ENCODE data around the gene ZNF808.
A peak's percentile ranks its signal among the peaks of the same experiment; 100 is the strongest.
"Not testable (repeated sequence)": the region's sequence is repeated elsewhere in the genome, so short reads cannot be mapped to it uniquely, and the experiment has no call there.

Gene ZNF808

GRCh38 chr19:52535385-52535770 is 7.9 kb downstream of the ZNF808 start:
- H3K9ac ChIP-seq (ENCODE audit: low read depth in 1 of 2, low read length in 2 of 2): peak overlapping the region in 1 of 2 donors; percentile 38
- peak overlapping the region; percentile 60 to 69 for H3K4me3 ChIP-seq (ENCODE audit: low read length in 2 of 2)
- not testable (repeated sequence) for H3K27me3 ChIP-seq (ENCODE audit: control insufficient read depth in 2 of 2, insufficient read depth in 2 of 2, low read length in 2 of 2); H3K27ac ChIP-seq (ENCODE audit: low read depth in 2 of 2, low read length in 2 of 2); H3K9me3 ChIP-seq (ENCODE audit: control insufficient read depth in 2 of 2, low read length in 2 of 2); H3K4me1 ChIP-seq (ENCODE audit: control insufficient read depth in 2 of 2, insufficient read depth in 2 of 2, low read length in 2 of 2)
- H3K36me3 ChIP-seq (ENCODE audit: control insufficient read depth in 2 of 2, insufficient read depth in 2 of 2, low read length in 2 of 2): peaks cover 11 to 22% of the 10 kb centered on the region in 2 donors

DNA sequence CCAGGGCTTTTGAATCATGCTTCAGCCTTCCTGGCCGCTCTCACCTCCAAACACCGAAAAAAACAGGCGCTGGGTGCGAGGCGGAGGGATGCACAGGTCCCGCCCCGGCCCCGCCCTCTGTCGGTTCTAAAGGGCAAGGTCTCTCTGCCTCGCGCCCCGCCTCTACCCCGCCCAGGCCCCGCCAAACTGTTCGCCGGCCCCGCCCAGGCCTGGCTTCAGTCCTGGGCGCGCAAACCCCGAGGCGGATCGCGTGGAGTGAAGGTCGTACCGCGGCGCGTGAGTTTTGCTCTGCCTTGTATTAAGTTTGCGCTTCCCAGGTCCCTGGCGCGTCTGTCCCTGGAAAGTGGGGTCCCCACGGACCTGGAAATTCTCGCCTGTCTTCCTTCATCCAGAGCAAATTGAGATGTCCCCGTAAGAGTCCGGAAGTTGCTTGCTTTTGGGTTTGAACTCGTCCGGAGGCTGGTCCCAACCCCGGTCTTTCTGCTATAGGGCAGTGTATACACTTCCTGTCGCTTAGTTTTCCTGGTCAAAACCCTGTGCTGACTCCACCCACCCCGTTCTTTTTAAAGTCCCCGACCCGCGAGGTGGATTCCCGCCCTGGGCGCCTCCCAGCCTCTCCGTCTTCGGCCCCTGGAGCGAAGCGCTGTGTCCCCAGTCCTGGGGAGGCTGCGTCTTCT is 8.4 kb downstream of the ZNF808 start:
- H3K9me3 ChIP-seq (ENCODE audit: control insufficient read depth in 2 of 2, low read length in 2 of 2): peaks cover 0 to 6% of the 10 kb centered on the region in 2 donors
- peaks cover 8 to 22% of the 10 kb centered on the region in 2 donors for H3K36me3 ChIP-seq (ENCODE audit: control insufficient read depth in 2 of 2, insufficient read depth in 2 of 2, low read length in 2 of 2)
- H3K27me3 ChIP-seq (ENCODE audit: control insufficient read depth in 2 of 2, insufficient read depth in 2 of 2, low read length in 2 of 2): no peaks in the 10 kb centered on the region
- H3K27ac ChIP-seq (ENCODE audit: low read depth in 2 of 2, low read length in 2 of 2): peak overlapping the region; percentile 52 to 66
- H3K4me1 ChIP-seq (ENCODE audit: control insufficient read depth in 2 of 2, insufficient read depth in 2 of 2, low read length in 2 of 2): no peaks in the 10 kb centered on the region
- H3K9ac ChIP-seq (ENCODE audit: low read depth in 1 of 2, low read length in 2 of 2): peak overlapping the region in 1 of 2 donors; percentile 38
- H3K4me3 ChIP-seq (ENCODE audit: low read length in 2 of 2): peak overlapping the region; percentile 68 to 79

GRCh38 chr19:52536448-52536800 is 9.0 kb downstream of the ZNF808 start:
- Histone ChIP-seq H3K9ac (ENCODE audit: low read depth in 1 of 2, low read length in 2 of 2) (peak overlapping the region in 1 of 2 donors; percentile 33), H3K4me1 (ENCODE audit: control insufficient read depth in 2 of 2, insufficient read depth in 2 of 2, low read length in 2 of 2) (no peaks in the 10 kb centered on the region), H3K9me3 (ENCODE audit: control insufficient read depth in 2 of 2, low read length in 2 of 2) (peaks cover 0 to 6% of the 10 kb centered on the region in 2 donors), H3K27ac (ENCODE audit: low read depth in 2 of 2, low read length in 2 of 2) (peak overlapping the region; percentile 16 to 66), H3K4me3 (ENCODE audit: low read length in 2 of 2) (peak overlapping the region; percentile 68 to 79), H3K36me3 (ENCODE audit: control insufficient read depth in 2 of 2, insufficient read depth in 2 of 2, low read length in 2 of 2) (peaks cover 7 to 24% of the 10 kb centered on the region in 2 donors), H3K27me3 (ENCODE audit: control insufficient read depth in 2 of 2, insufficient read depth in 2 of 2, low read length in 2 of 2) (no peaks in the 10 kb centered on the region)

DNA sequence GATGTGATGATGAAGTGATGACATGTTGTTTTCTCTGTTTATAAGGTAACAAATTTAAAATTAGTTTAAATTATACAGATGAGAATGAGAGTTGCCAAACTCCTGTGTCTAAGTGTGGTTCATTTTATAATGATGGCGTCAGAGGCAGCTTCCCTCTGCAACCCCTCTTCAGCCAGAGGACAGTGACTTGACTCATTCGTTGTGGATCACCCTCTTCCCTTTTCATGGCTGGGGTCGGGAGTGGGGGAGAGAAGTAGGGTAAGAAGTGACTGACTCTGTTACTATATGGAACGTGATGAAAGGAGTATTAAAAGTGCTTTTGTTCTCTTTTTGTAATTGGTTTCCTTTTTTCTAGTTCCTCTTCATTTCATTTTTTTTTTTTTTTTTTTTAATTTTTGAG is 11.3 kb downstream of the ZNF808 start:
- peaks cover 22 to 32% of the 10 kb centered on the region in 2 donors for H3K36me3 ChIP-seq (ENCODE audit: control insufficient read depth in 2 of 2, insufficient read depth in 2 of 2, low read length in 2 of 2)
- not testable (repeated sequence) for H3K27me3 ChIP-seq (ENCODE audit: control insufficient read depth in 2 of 2, insufficient read depth in 2 of 2, low read length in 2 of 2); H3K27ac ChIP-seq (ENCODE audit: low read depth in 2 of 2, low read length in 2 of 2); H3K4me3 ChIP-seq (ENCODE audit: low read length in 2 of 2); H3K4me1 ChIP-seq (ENCODE audit: control insufficient read depth in 2 of 2, insufficient read depth in 2 of 2, low read length in 2 of 2); H3K9ac ChIP-seq (ENCODE audit: low read depth in 1 of 2, low read length in 2 of 2); H3K9me3 ChIP-seq (ENCODE audit: control insufficient read depth in 2 of 2, low read length in 2 of 2)

- H3K9me3 ChIP-seq (ENCODE audit: control insufficient read depth in 2 of 2, low read length in 2 of 2); H3K4me3 ChIP-seq (ENCODE audit: low read length in 2 of 2); H3K27me3 ChIP-seq (ENCODE audit: control insufficient read depth in 2 of 2, insufficient read depth in 2 of 2, low read length in 2 of 2); H3K9ac ChIP-seq (ENCODE audit: low read depth in 1 of 2, low read length in 2 of 2); H3K4me1 ChIP-seq (ENCODE audit: control insufficient read depth in 2 of 2, insufficient read depth in 2 of 2, low read length in 2 of 2); H3K27ac ChIP-seq (ENCODE audit: low read depth in 2 of 2, low read length in 2 of 2): not testable (repeated sequence)
- H3K36me3 ChIP-seq (ENCODE audit: control insufficient read depth in 2 of 2, insufficient read depth in 2 of 2, low read length in 2 of 2): peaks cover 41 to 43% of the 10 kb centered on the region in 2 donors
Observed at GRCh38 chr19:52541176-52541575, 13.7 kb downstream of the ZNF808 start.

GRCh38 chr19:52541608-52542007 is 14.1 kb downstream of the ZNF808 start:
- Histone ChIP-seq H3K9ac (ENCODE audit: low read depth in 1 of 2, low read length in 2 of 2) (no peak overlapping the region), H3K36me3 (ENCODE audit: control insufficient read depth in 2 of 2, insufficient read depth in 2 of 2, low read length in 2 of 2) (peaks cover 46 to 48% of the 10 kb centered on the region in 2 donors), H3K27ac (ENCODE audit: low read depth in 2 of 2, low read length in 2 of 2) (no peak overlapping the region), H3K9me3 (ENCODE audit: control insufficient read depth in 2 of 2, low read length in 2 of 2) (peaks cover 5 to 8% of the 10 kb centered on the region in 2 donors), H3K27me3 (ENCODE audit: control insufficient read depth in 2 of 2, insufficient read depth in 2 of 2, low read length in 2 of 2) (no peaks in the 10 kb centered on the region), H3K4me3 (ENCODE audit: low read length in 2 of 2) (no peak overlapping the region), H3K4me1 (ENCODE audit: control insufficient read depth in 2 of 2, insufficient read depth in 2 of 2, low read length in 2 of 2) (no peaks in the 10 kb centered on the region)

DNA sequence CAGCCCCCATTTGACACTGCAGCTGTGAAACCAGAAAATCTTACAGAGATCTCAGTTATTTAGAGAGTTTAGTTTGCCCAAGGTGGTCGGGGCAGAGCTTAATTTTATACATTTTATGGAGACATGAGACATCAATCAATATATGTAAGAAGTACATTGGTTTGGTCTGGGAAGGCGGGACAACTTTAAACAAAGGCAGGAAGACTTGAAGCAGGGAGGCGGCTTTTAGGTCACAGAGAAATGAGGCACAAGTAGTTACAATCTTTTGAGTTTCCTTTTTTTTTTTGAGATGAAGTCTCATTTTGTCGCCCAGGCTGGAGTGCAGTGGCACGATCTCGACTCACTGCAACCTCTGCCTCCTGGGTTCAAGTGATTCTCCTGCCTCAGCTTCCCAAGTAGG is 15.1 kb downstream of the ZNF808 start:
- H3K4me3 ChIP-seq (ENCODE audit: low read length in 2 of 2); H3K9me3 ChIP-seq (ENCODE audit: control insufficient read depth in 2 of 2, low read length in 2 of 2); H3K27ac ChIP-seq (ENCODE audit: low read depth in 2 of 2, low read length in 2 of 2); H3K9ac ChIP-seq (ENCODE audit: low read depth in 1 of 2, low read length in 2 of 2); H3K4me1 ChIP-seq (ENCODE audit: control insufficient read depth in 2 of 2, insufficient read depth in 2 of 2, low read length in 2 of 2); H3K27me3 ChIP-seq (ENCODE audit: control insufficient read depth in 2 of 2, insufficient read depth in 2 of 2, low read length in 2 of 2): not testable (repeated sequence)
- H3K36me3 ChIP-seq (ENCODE audit: control insufficient read depth in 2 of 2, insufficient read depth in 2 of 2, low read length in 2 of 2): peaks cover 49 to 56% of the 10 kb centered on the region in 2 donors

DNA sequence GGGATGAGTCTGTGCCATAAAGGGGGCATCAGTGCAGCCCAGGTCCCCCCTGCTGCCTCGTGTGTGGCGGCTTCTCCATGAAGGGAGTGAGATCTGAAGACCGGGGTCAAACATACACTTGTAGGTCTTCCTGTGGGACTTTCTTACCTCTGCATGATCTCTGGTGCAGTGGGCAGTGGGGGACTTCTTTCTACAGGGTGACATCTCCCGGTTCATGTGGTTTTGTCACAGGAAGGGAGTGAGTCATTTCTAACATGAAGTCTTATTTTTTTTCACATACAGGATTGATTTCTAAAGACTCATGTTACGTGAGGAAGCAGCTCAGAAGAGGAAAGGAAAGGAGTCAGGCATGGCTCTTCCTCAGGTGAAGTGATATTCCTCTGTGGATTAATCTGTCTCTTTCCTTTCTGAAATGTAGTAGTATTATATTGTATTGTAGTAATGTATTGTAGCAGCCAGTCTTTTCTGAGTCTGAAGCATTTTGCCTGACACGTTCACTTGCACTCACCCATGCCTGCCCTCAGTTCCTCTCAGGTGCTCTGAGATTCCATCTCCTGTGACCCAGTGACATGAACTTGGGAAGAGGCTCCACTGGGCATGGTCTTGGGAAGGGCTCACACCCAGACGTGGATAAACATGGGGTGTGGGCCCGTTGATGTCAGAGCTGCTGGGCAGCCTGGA is 15.7 kb downstream of the ZNF808 start:
- H3K9ac ChIP-seq (ENCODE audit: low read depth in 1 of 2, low read length in 2 of 2): no peak overlapping the region
- H3K36me3 ChIP-seq (ENCODE audit: control insufficient read depth in 2 of 2, insufficient read depth in 2 of 2, low read length in 2 of 2): peaks cover 55 to 62% of the 10 kb centered on the region in 2 donors
- H3K4me1 ChIP-seq (ENCODE audit: control insufficient read depth in 2 of 2, insufficient read depth in 2 of 2, low read length in 2 of 2): no peaks in the 10 kb centered on the region
- no peak overlapping the region for H3K4me3 ChIP-seq (ENCODE audit: low read length in 2 of 2)
- no peak overlapping the region for H3K27ac ChIP-seq (ENCODE audit: low read depth in 2 of 2, low read length in 2 of 2)
- H3K9me3 ChIP-seq (ENCODE audit: control insufficient read depth in 2 of 2, low read length in 2 of 2): peaks cover 5 to 10% of the 10 kb centered on the region in 2 donors
- H3K27me3 ChIP-seq (ENCODE audit: control insufficient read depth in 2 of 2, insufficient read depth in 2 of 2, low read length in 2 of 2): no peaks in the 10 kb centered on the region

DNA sequence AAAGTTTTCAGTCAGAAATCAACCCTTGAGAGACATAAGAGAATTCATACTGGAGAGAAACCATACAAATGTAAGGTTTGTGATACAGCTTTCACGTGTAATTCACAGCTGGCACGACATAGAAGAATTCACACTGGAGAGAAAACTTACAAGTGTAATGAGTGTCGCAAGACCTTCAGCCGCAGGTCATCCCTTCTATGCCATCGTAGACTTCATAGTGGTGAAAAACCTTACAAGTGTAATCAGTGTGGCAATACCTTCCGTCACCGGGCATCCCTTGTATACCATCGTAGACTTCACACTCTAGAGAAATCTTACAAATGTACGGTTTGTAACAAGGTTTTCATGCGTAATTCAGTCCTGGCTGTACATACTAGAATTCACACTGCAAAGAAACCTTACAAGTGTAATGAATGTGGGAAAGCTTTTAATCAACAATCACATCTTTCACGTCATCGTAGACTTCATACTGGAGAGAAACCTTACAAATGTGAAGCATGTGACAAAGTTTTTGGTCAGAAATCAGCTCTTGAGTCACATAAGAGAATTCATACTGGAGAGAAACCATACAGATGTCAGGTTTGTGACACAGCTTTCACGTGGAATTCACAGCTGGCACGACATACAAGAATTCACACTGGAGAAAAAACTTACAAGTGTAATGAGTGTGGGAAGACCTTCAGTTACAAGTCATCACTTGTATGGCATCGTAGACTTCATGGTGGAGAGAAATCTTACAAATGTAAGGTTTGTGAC is 26.9 kb downstream of the ZNF808 start:
- peaks cover 58 to 69% of the 10 kb centered on the region in 2 donors for H3K36me3 ChIP-seq (ENCODE audit: control insufficient read depth in 2 of 2, insufficient read depth in 2 of 2, low read length in 2 of 2)
- H3K9me3 ChIP-seq (ENCODE audit: control insufficient read depth in 2 of 2, low read length in 2 of 2): peaks cover 56 to 62% of the 10 kb centered on the region in 2 donors
- H3K9ac ChIP-seq (ENCODE audit: low read depth in 1 of 2, low read length in 2 of 2): no peak overlapping the region
- no peak overlapping the region for H3K27ac ChIP-seq (ENCODE audit: low read depth in 2 of 2, low read length in 2 of 2)
- peak overlapping the region; percentile 8 to 38 for H3K4me3 ChIP-seq (ENCODE audit: low read length in 2 of 2)
- no peaks in the 10 kb centered on the region for H3K27me3 ChIP-seq (ENCODE audit: control insufficient read depth in 2 of 2, insufficient read depth in 2 of 2, low read length in 2 of 2)
- H3K4me1 ChIP-seq (ENCODE audit: control insufficient read depth in 2 of 2, insufficient read depth in 2 of 2, low read length in 2 of 2): no peaks in the 10 kb centered on the region
